Fibroblast of peridontal ligament (primary cell): ENCODE results near the gene DUSP19.
A peak's percentile ranks its signal among the peaks of the same experiment; 100 is the strongest.

Experiments used
- DNase-seq: peaks from one replicate; pipeline ENCODE4 v3.0.0-alpha.2; 2010; ENCODE audit errors: extremely low read depth

DUSP19 gene

GRCh38 chr2:183068561-183068960 is 10.0 kb upstream of the DUSP19 start:
- no peak for DNase-seq

- DNase-seq: no peak
These were observed 9.4 kb upstream of the DUSP19 start for GRCh38 chr2:183069174-183069573.

GRCh38 chr2:183070942-183071844 is 7.4 kb upstream of the DUSP19 start:
- DNase-seq: no peak

- no peak for DNase-seq
These were observed 6.4 kb upstream of the DUSP19 start for GRCh38 chr2:183072177-183072576.

- DNase-seq: no peak
These were observed 434 bp upstream of the DUSP19 start for GRCh38 chr2:183078163-183078463.

GRCh38 chr2:183079139-183079775 is 710 bp downstream of the DUSP19 start:
- peak; percentile 58 for DNase-seq

GRCh38 chr2:183081911-183082310 is 3.4 kb downstream of the DUSP19 start:
- peak; percentile 26 for DNase-seq

- DNase-seq: no peak
These were observed 9.5 kb downstream of the DUSP19 start for GRCh38 chr2:183088061-183088460.

GRCh38 chr2:183089192-183089851 is 10.8 kb downstream of the DUSP19 start:
- no peak for DNase-seq

- no peak for DNase-seq
These were observed 12.9 kb downstream of the DUSP19 start for GRCh38 chr2:183091318-183091953.

GRCh38 chr2:183091954-183092345 is 13.4 kb downstream of the DUSP19 start:
- DNase-seq: no peak

- DNase-seq: peak; percentile 75
These were observed 15.5 kb downstream of the DUSP19 start for GRCh38 chr2:183093857-183094657.

- peak; percentile 12 for DNase-seq
These were observed 27.0 kb downstream of the DUSP19 start for GRCh38 chr2:183105402-183106134.

- DNase-seq: no peak
These were observed 34.0 kb downstream of the DUSP19 start for GRCh38 chr2:183112577-183112976.

GRCh38 chr2:183113630-183114029 is 35.1 kb downstream of the DUSP19 start:
- DNase-seq: no peak

- no peak for DNase-seq
These were observed 38.7 kb downstream of the DUSP19 start for GRCh38 chr2:183117226-183117625.

GRCh38 chr2:183123117-183123958 is 44.8 kb downstream of the DUSP19 start:
- DNase-seq: no peak

- no peak for DNase-seq
These were observed 45.3 kb downstream of the DUSP19 start for GRCh38 chr2:183123959-183124221.

- peak; percentile 94 for DNase-seq
These were observed 45.8 kb downstream of the DUSP19 start, which contains the start of gene NUP35 for GRCh38 chr2:183124222-183124956. TSS of gene NUP35 (plus strand) at chr2:183124443. CDS start at chr2:183124458, 15 bp downstream.

- no peak for DNase-seq
These were observed 46.4 kb downstream of the DUSP19 start for GRCh38 chr2:183124957-183125255.
